HepG2 (cell line): Measurements from ENCODE around the gene RRP8. TPM values are rescaled to one million over a fixed set of nuclear protein-coding genes. Genes with fewer than 3 reads are reported as not detected.

ENCODE experiments used
- CENPX ChIP-seq: sonication (generic); formaldehyde crosslinking; IDR thresholded peaks from 2 replicates; pipeline ENCODE4 v1.9.0; 2021; ENCODE audit warnings: mild to moderate bottlenecking, missing genetic modification reagents, moderate library complexity
- CSRNP2 ChIP-seq: sonication (generic); formaldehyde crosslinking; conservative IDR thresholded peaks from 2 replicates; pipeline ENCODE4 v1.8.0; 2022; ENCODE audit warnings: low read depth, missing genetic modification reagents
- FOXK1 ChIP-seq: sonication (generic); formaldehyde crosslinking; IDR thresholded peaks from 2 replicates; pipeline ENCODE4 v1.4.0; 2020; ENCODE audit warnings: low read depth, missing genetic modification reagents, borderline replicate concordance
- GATAD2A ChIP-seq: IDR thresholded peaks from 2 replicates; pipeline ENCODE4 v1.6.1; 2016
- MLX ChIP-seq: IDR thresholded peaks from 2 replicates; pipeline ENCODE4 v1.6.1; 2016
- PAXIP1 ChIP-seq: sonication (generic); formaldehyde crosslinking; conservative IDR thresholded peaks from 2 replicates; pipeline ENCODE4 v1.4.0; 2020; ENCODE audit warnings: mild to moderate bottlenecking, missing genetic modification reagents, moderate library complexity
- PRDM4 ChIP-seq: sonication (generic); formaldehyde crosslinking; IDR thresholded peaks from 2 replicates; pipeline ENCODE4 v1.9.0; 2021; ENCODE audit warnings: missing genetic modification reagents, borderline replicate concordance
- SCMH1 ChIP-seq: sonication (generic); formaldehyde crosslinking; IDR thresholded peaks from 2 replicates; pipeline ENCODE4 v1.9.0; 2021; ENCODE audit warnings: missing genetic modification reagents, mild to moderate bottlenecking, borderline replicate concordance
- SNAPC2 ChIP-seq: sonication (generic); formaldehyde crosslinking; IDR thresholded peaks from 2 replicates; pipeline ENCODE4 v1.8.1; 2022; ENCODE audit warnings: mild to moderate bottlenecking, missing genetic modification reagents
- SP4 ChIP-seq: sonication (generic); formaldehyde crosslinking; IDR thresholded peaks from 2 replicates; pipeline ENCODE4 v1.8.1; 2023; ENCODE audit warnings: mild to moderate bottlenecking, missing genetic modification reagents
- SSRP1 ChIP-seq: IDR thresholded peaks from 2 replicates; pipeline ENCODE4 v1.6.1; 2016; ENCODE audit warnings: control low read depth
- THAP7 ChIP-seq: sonication (generic); formaldehyde crosslinking; IDR thresholded peaks from 2 replicates; pipeline ENCODE4 v1.8.1; 2023; ENCODE audit warnings: mild to moderate bottlenecking, missing genetic modification reagents
- ZFP1 ChIP-seq: IDR thresholded peaks from 2 replicates; pipeline ENCODE4 v1.6.1; 2016
- ZMAT3 ChIP-seq: sonication (generic); formaldehyde crosslinking; conservative IDR thresholded peaks from 2 replicates; pipeline ENCODE4 v1.7.0; 2021; ENCODE audit warnings: missing genetic modification reagents
- ZNF331 ChIP-seq: sonication (generic); formaldehyde crosslinking; IDR thresholded peaks from 2 replicates; pipeline ENCODE4 v1.4.0; 2020; ENCODE audit warnings: missing genetic modification reagents
- ZNF501 ChIP-seq: sonication (generic); formaldehyde crosslinking; IDR thresholded peaks from 2 replicates; pipeline ENCODE4 v1.5.1; 2020; ENCODE audit warnings: mild to moderate bottlenecking, moderate library complexity, missing genetic modification reagents
- ZNF543 ChIP-seq: sonication (generic); formaldehyde crosslinking; IDR thresholded peaks from 2 replicates; pipeline ENCODE4 v1.4.0; 2020; ENCODE audit warnings: mild to moderate bottlenecking, missing genetic modification reagents
- ZNF781 ChIP-seq: sonication (generic); formaldehyde crosslinking; IDR thresholded peaks from 2 replicates; pipeline ENCODE4 v1.5.1; 2020; ENCODE audit warnings: borderline replicate concordance, mild to moderate bottlenecking, missing genetic modification reagents; ENCODE audit errors: not compliant biosample characterization
- polyA plus RNA-seq, 8 experiments: library from polyadenylated mRNA; depleted of rRNA in 3 of 8; stranded (reverse) in 7 of 8; unstranded in 1 of 8; fragments of >200 nt; fragmentation: Illumina TruSeq in 4 of 8; extraction: Trizol in 4 of 8; gene quantifications; 2 replicates each; pipeline versions ENCODE4 v1.2.1 to v1.2.3, GENCODE V29; 2011 to 2016; ENCODE audit warnings: low read depth in 4 of 8, missing spikeins in 1 of 8, mixed read lengths in 1 of 8; ENCODE audit not compliant: insufficient read depth in 1 of 8
- total RNA-seq, 5 experiments: library from RNA; depleted of rRNA; stranded (reverse); fragments of >200 nt; fragmentation: Illumina TruSeq; extraction: Trizol; gene quantifications; 2 replicates each; pipeline ENCODE4 v1.2.3, GENCODE V29; 2016; ENCODE audit warnings: low read depth in 1 of 5

RRP8 gene
- total and polyA plus RNA-seq, 2 of the 13 experiments (the other 11 are each of a cell fraction or from before 2014, with no cell fraction given) = 7.2 to 21.6 TPM

- TF ChIP-seq ZNF781 (CRISPR knock-in tag) (peak; percentile 77), PRDM4 (CRISPR knock-in tag) (peak; percentile 46; the same call in 1 of the 2 replicates), MLX (no peak; the same call in 1 of the 2 replicates), ZNF331 (peak; percentile 81; the same call in 1 of the 2 replicates), FOXK1 (CRISPR knock-in tag) (peak; percentile 81; the same call in 1 of the 2 replicates), ZNF543 (CRISPR knock-in tag) (0 out of 2 replicates have a peak, but pooled peaks have one; percentile 31), SSRP1 (no peak), ZNF501 (CRISPR knock-in tag) (peak; percentile 86), CENPX (CRISPR knock-in tag) (no peak), GATAD2A (CRISPR knock-in tag) (peak; percentile 76), SP4 (CRISPR knock-in tag) (peak; percentile 95), SNAPC2 (CRISPR knock-in tag) (peak; percentile 89), ZMAT3 (CRISPR knock-in tag) (peak; percentile 33; the same call in 1 of the 2 replicates), SCMH1 (CRISPR knock-in tag) (no peak), PAXIP1 (peak; percentile 50; the same call in 1 of the 2 replicates), ZFP1 (CRISPR knock-in tag) (peak; percentile 23; the same call in 1 of the 2 replicates), CSRNP2 (CRISPR knock-in tag) (no peak; the same call in 1 of the 2 replicates), THAP7 (CRISPR knock-in tag) (no peak)
Observed at GRCh38 chr11:6603287-6604080, at the start of gene RRP8, which contains the start of gene ILK (continued).
